Measurements from ENCODE around the gene CDH5.

The CDH5 gene

GRCh38 chr16:66354034-66354909 is 12.2 kb upstream of the CDH5 start:
- FAIRE-seq (no peak), DNase-seq (ENCODE audit: insufficient read length) (no peak)
- TF ChIP-seq POLR2AphosphoS5 (IDR thresholded peaks at IDR 0.05; ENCODE audit: low read depth, low read length), result no peak
- no peak for TF ChIP-seq POLR2A (IDR thresholded peaks at IDR 0.05; ENCODE audit: low read depth, low read length)
- TF ChIP-seq TAF1 (IDR thresholded peaks at IDR 0.05; ENCODE audit: borderline replicate concordance, low read depth, low read length), result no peak

GRCh38 chr16:66355526-66355925 is 11.0 kb upstream of the CDH5 start:
- FAIRE-seq, result no peak

GRCh38 chr16:66357523-66357928 is 9.0 kb upstream of the CDH5 start:
- FAIRE-seq, result no peak
- DNase-seq (ENCODE audit: insufficient read length), result no peak
- no peak for TF ChIP-seq TAF1 (IDR thresholded peaks at IDR 0.05; ENCODE audit: borderline replicate concordance, low read depth, low read length)

More at GRCh38 chr16:66355526-66355925, 11.0 kb upstream of the CDH5 start:
- no peak for DNase-seq (ENCODE audit: insufficient read length)
- no peak for TF ChIP-seq POLR2A (IDR thresholded peaks at IDR 0.05; ENCODE audit: low read depth, low read length)
- no peak for TF ChIP-seq TAF1 (IDR thresholded peaks at IDR 0.05; ENCODE audit: borderline replicate concordance, low read depth, low read length)
- no peak for TF ChIP-seq POLR2AphosphoS5 (IDR thresholded peaks at IDR 0.05; ENCODE audit: low read depth, low read length)

GRCh38 chr16:66358231-66358630 is 8.3 kb upstream of the CDH5 start:
- DNase-seq (ENCODE audit: insufficient read length) (no peak), FAIRE-seq (no peak)

GRCh38 chr16:66359012-66359411 is 7.5 kb upstream of the CDH5 start:
- DNase-seq (ENCODE audit: insufficient read length) (no peak), FAIRE-seq (no peak)

More at GRCh38 chr16:66358231-66358630, 8.3 kb upstream of the CDH5 start:
- no peak for TF ChIP-seq TAF1 (IDR thresholded peaks at IDR 0.05; ENCODE audit: borderline replicate concordance, low read depth, low read length)
- TF ChIP-seq POLR2A (IDR thresholded peaks at IDR 0.05; ENCODE audit: low read depth, low read length), result no peak
- no peak for TF ChIP-seq POLR2AphosphoS5 (IDR thresholded peaks at IDR 0.05; ENCODE audit: low read depth, low read length)

GRCh38 chr16:66359811-66360608 is 6.5 kb upstream of the CDH5 start:
- DNase-seq (ENCODE audit: insufficient read length) (no peak), FAIRE-seq (no peak)
- TF ChIP-seq POLR2A (IDR thresholded peaks at IDR 0.05; ENCODE audit: low read depth, low read length) (no peak), POLR2AphosphoS5 (IDR thresholded peaks at IDR 0.05; ENCODE audit: low read depth, low read length) (no peak), TAF1 (IDR thresholded peaks at IDR 0.05; ENCODE audit: borderline replicate concordance, low read depth, low read length) (no peak)

More at GRCh38 chr16:66359012-66359411, 7.5 kb upstream of the CDH5 start:
- TF ChIP-seq POLR2AphosphoS5 (IDR thresholded peaks at IDR 0.05; ENCODE audit: low read depth, low read length), result no peak
- no peak for TF ChIP-seq TAF1 (IDR thresholded peaks at IDR 0.05; ENCODE audit: borderline replicate concordance, low read depth, low read length)
- no peak for TF ChIP-seq POLR2A (IDR thresholded peaks at IDR 0.05; ENCODE audit: low read depth, low read length)

GRCh38 chr16:66360624-66361324 is 5.7 kb upstream of the CDH5 start:
- FAIRE-seq (no peak), DNase-seq (ENCODE audit: insufficient read length) (no peak)
- no peak for TF ChIP-seq POLR2AphosphoS5 (IDR thresholded peaks at IDR 0.05; ENCODE audit: low read depth, low read length)
- TF ChIP-seq TAF1 (IDR thresholded peaks at IDR 0.05; ENCODE audit: borderline replicate concordance, low read depth, low read length), result no peak
- no peak for TF ChIP-seq POLR2A (IDR thresholded peaks at IDR 0.05; ENCODE audit: low read depth, low read length)

GRCh38 chr16:66361604-66362135 is 4.8 kb upstream of the CDH5 start:
- TF ChIP-seq POLR2A (IDR thresholded peaks at IDR 0.05; ENCODE audit: low read depth, low read length) (no peak), POLR2AphosphoS5 (IDR thresholded peaks at IDR 0.05; ENCODE audit: low read depth, low read length) (no peak), TAF1 (IDR thresholded peaks at IDR 0.05; ENCODE audit: borderline replicate concordance, low read depth, low read length) (no peak)
- FAIRE-seq (no peak), DNase-seq (ENCODE audit: insufficient read length) (no peak)

GRCh38 chr16:66363211-66363777 is 3.2 kb upstream of the CDH5 start:
- DNase-seq (ENCODE audit: insufficient read length) (no peak), FAIRE-seq (no peak)
- TF ChIP-seq POLR2AphosphoS5 (IDR thresholded peaks at IDR 0.05; ENCODE audit: low read depth, low read length) (no peak), TAF1 (IDR thresholded peaks at IDR 0.05; ENCODE audit: borderline replicate concordance, low read depth, low read length) (no peak), POLR2A (IDR thresholded peaks at IDR 0.05; ENCODE audit: low read depth, low read length) (no peak)

- no peak for DNase-seq (ENCODE audit: insufficient read length)
- no peak for FAIRE-seq
- TF ChIP-seq POLR2A (IDR thresholded peaks at IDR 0.05; ENCODE audit: low read depth, low read length) (no peak), POLR2AphosphoS5 (IDR thresholded peaks at IDR 0.05; ENCODE audit: low read depth, low read length) (no peak), TAF1 (IDR thresholded peaks at IDR 0.05; ENCODE audit: borderline replicate concordance, low read depth, low read length) (no peak)
These were observed 2.2 kb upstream of the CDH5 start for GRCh38 chr16:66364117-66364958.
